A549 (cell line): Measurements from ENCODE around the gene RPL37. TPM values are rescaled to one million over a fixed set of nuclear protein-coding genes. Genes with fewer than 3 reads are reported as not detected.
A peak's percentile ranks its signal among the peaks of the same experiment; 100 is the strongest.

ENCODE experiments used
- ATAC-seq, 2 experiments: fragments of 200-7000 bp in 1 of 2; fragments of >200 bp in 1 of 2; cut with Nextera tagmentation in 1 of 2; cut with Tn5 transposase in 1 of 2; 3 replicates each; pipeline versions ENCODE4 v1.8.0 to v1.9.1; 2018 to 2020; ENCODE audit warnings: mild to moderate bottlenecking in 1 of 2, moderate library complexity in 1 of 2
- CTCF ChIA-PET: fragments of 300-600 bp; sonication (Branson Sonifier 250); formaldehyde crosslinking; extraction: SDS; loops from one replicate; lab custom pipeline; 2021; ENCODE audit warnings: antibody characterized with exemption, inconsistent platforms; lab: Yijun Ruan, JAX
- POLR2A ChIA-PET: fragments of 350-600 bp; formaldehyde crosslinking; extraction: SDS; loops from one replicate; lab custom pipeline; 2021; ENCODE audit warnings: antibody characterized with exemption, inconsistent platforms; lab: Yijun Ruan, JAX
- DNase-seq, 2 experiments: peaks; one replicate each; pipeline versions ENCODE4 v3.0.0 to v3.0.0-alpha.2; 2011 to 2016; ENCODE audit warnings: low read depth in 1 of 2, low spot score in 1 of 2
- FAIRE-seq: peaks from 2 replicates; lab custom pipeline; 2011; peaks lifted over from hg19 to GRCh38; lab: Jason Lieb, UNC
- H3K27ac ChIP-seq, 2 experiments: fragments of >200 bp; sonication (Bioruptor Twin); formaldehyde crosslinking; 3 replicates each; pipeline ENCODE4 v1.5.1; 2016 to 2017
- H3K4me1 ChIP-seq: fragments of >200 bp; sonication (Bioruptor Twin); formaldehyde crosslinking; 3 replicates; pipeline ENCODE4 v1.6.1; 2016
- H3K4me2 ChIP-seq: fragments of >200 bp; sonication (Bioruptor Twin); formaldehyde crosslinking; 3 replicates; pipeline ENCODE4 v1.6.1; 2016
- H3K4me3 ChIP-seq: fragments of >200 bp; sonication (Bioruptor Twin); formaldehyde crosslinking; 3 replicates; pipeline ENCODE4 v1.5.1; 2016
- H3K9me3 ChIP-seq: fragments of >200 bp; sonication (Bioruptor Twin); formaldehyde crosslinking; 3 replicates; pipeline ENCODE4 v1.6.1; 2016
- BHLHE40 ChIP-seq: IDR thresholded peaks from 2 replicates; pipeline ENCODE4 v1.6.1; 2012; ENCODE audit warnings: low read depth, low read length, inconsistent platforms
- CBX2 ChIP-seq: fragments of 200-600 bp; sonication (generic); IDR thresholded peaks from 2 replicates; pipeline ENCODE4 v1.6.1; 2016; ENCODE audit warnings: low read depth, mild to moderate bottlenecking, borderline replicate concordance
- CEBPB ChIP-seq, 2 experiments: fragments of >200 bp in 1 of 2; sonication (Bioruptor Twin) in 1 of 2; formaldehyde crosslinking in 1 of 2; IDR thresholded peaks; 2 replicates each; pipeline ENCODE4 v1.6.1; 2012 to 2016
- CHD2 ChIP-seq: fragments of 150-350 bp; IDR thresholded peaks from 2 replicates; pipeline ENCODE4 v1.6.1; 2014; ENCODE audit warnings: low read length; ENCODE audit not compliant: partially characterized antibody
- EHMT2 ChIP-seq: fragments of 200-600 bp; sonication (generic); IDR thresholded peaks from 2 replicates; pipeline ENCODE4 v1.6.1; 2016; ENCODE audit warnings: antibody characterized with exemption, low read depth, mild to moderate bottlenecking, moderate library complexity
- FOSB ChIP-seq: fragments of 250-450 bp; sonication (Bioruptor Pico); IDR thresholded peaks from 2 replicates; pipeline ENCODE4 v1.5.0; 2020; ENCODE audit warnings: mild to moderate bottlenecking, moderate library complexity
- HDAC2 ChIP-seq: fragments of 200-600 bp; sonication (generic); IDR thresholded peaks from 2 replicates; pipeline ENCODE4 v1.6.1; 2016
- HEYL ChIP-seq: fragments of 250-450 bp; sonication (Bioruptor Pico); IDR thresholded peaks from 2 replicates; pipeline ENCODE4 v1.8.0; 2021; ENCODE audit warnings: mild to moderate bottlenecking, moderate library complexity
- MYC ChIP-seq: IDR thresholded peaks from 2 replicates; pipeline ENCODE4 v1.6.1; 2012; ENCODE audit warnings: mild to moderate bottlenecking, inconsistent platforms, low read length, improper control_type of control experiment, borderline replicate concordance
- NFE2L2 ChIP-seq: fragments of 150-350 bp; conservative IDR thresholded peaks from 2 replicates; pipeline ENCODE4 v1.6.1; 2014; ENCODE audit warnings: low read length
- NPAS2 ChIP-seq: fragments of 250-450 bp; sonication (Bioruptor Pico); IDR thresholded peaks from 2 replicates; pipeline ENCODE4 v1.8.0; 2022; ENCODE audit warnings: mild to moderate bottlenecking, moderate library complexity, borderline replicate concordance
- NR3C1 ChIP-seq: fragments of >200 bp; sonication (Bioruptor Twin); formaldehyde crosslinking; IDR thresholded peaks from 3 replicates; pipeline ENCODE4 v1.6.1; 2017
- PHF8 ChIP-seq: fragments of 200-600 bp; sonication (generic); IDR thresholded peaks from 2 replicates; pipeline ENCODE4 v1.6.1; 2016; ENCODE audit warnings: low read depth, mild to moderate bottlenecking, antibody characterized with exemption, moderate library complexity, borderline replicate concordance
- RAD21 ChIP-seq, 2 experiments: fragments of >200 bp in 1 of 2; sonication (Bioruptor Twin) in 1 of 2; formaldehyde crosslinking in 1 of 2; IDR thresholded peaks in 1 of 2; conservative IDR thresholded peaks in 1 of 2; 2 replicates in 1 of 2; 3 replicates in 1 of 2; pipeline ENCODE4 v1.6.1; 2012 to 2018; ENCODE audit warnings: inconsistent platforms in 1 of 2
- RCOR1 ChIP-seq: fragments of 150-350 bp; IDR thresholded peaks from 2 replicates; pipeline ENCODE4 v1.6.1; 2014; ENCODE audit warnings: antibody characterized with exemption, low read length, low read depth
- SMC3 ChIP-seq: fragments of >200 bp; sonication (Bioruptor Twin); formaldehyde crosslinking; IDR thresholded peaks from 3 replicates; pipeline ENCODE4 v1.6.1; 2018; ENCODE audit warnings: inconsistent platforms
- SREBF2 ChIP-seq: fragments of 450-650 bp; IDR thresholded peaks from 2 replicates; pipeline ENCODE4 v1.6.1; 2014; ENCODE audit warnings: mild to moderate bottlenecking, moderate library complexity
- TFCP2L1 ChIP-seq: fragments of 250-450 bp; sonication (Bioruptor Pico); IDR thresholded peaks from 2 replicates; pipeline ENCODE4 v1.5.0; 2021; ENCODE audit warnings: mild to moderate bottlenecking
- WGBS: methylation state at CpG from one replicate; pipeline ENCODE4 v1.1.6; 2017; ENCODE audit errors: missing lambda C conversion rate; 5-methylcytosine and 5-hydroxymethylcytosine counted together
- polyA plus RNA-seq, 4 experiments: library from polyadenylated mRNA; depleted of rRNA in 3 of 4; stranded (reverse); fragments of >200 nt; fragmentation: RNase III in 1 of 4; extraction: RNeasy Plus Mini Kit Qiagen cat#74134 plus additional on column Dnase treatment in 1 of 4; gene quantifications; 2 replicates in 3 of 4; 3 replicates in 1 of 4; pipeline ENCODE4 v1.2.3, GENCODE V29; 2011 to 2017
- small RNA-seq, 6 experiments: library from RNA; depleted of rRNA; stranded (forward); fragments of <200 nt; gene quantifications; one replicate each; pipeline ENCODE3, GENCODE V24; 2012
- TF ChIP-seq, protein P1 (sequence below): IDR thresholded peaks from 2 replicates; pipeline ENCODE4 v1.6.1; 2012; ENCODE audit warnings: low read depth, borderline replicate concordance
- TF ChIP-seq, protein P2 (sequence below): fragments of >200 bp; sonication (Bioruptor Twin); formaldehyde crosslinking; IDR thresholded peaks from 3 replicates; pipeline ENCODE4 v1.5.1; 2016

The RPL37 gene
- polyA plus RNA-seq, 2 of the 4 experiments (the other 2 are of a cell fraction), result 2,762 to 4,402 TPM

DNA sequence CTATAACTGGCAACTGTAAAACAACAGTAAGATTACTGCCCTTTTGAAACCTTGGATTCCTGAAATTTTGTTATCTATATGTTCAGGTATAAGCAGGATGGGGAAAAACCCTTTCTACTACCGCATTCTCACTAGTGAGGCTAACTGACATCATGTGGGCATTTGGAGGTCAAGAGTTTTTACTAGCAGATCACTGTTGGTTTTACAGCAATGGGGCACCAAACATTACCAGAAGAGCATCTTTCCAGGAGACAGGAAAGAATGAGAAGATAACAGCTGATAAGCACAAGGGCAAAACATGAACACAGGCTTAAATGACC is 58.4 kb downstream of the RPL37 start:
- 70% methylated on average over 1 of the region's 1 CpG for WGBS
- Histone ChIP-seq H3K27ac (peak overlapping the region in 1 of 2 experiments; percentile 20; a peak in 1 of 6 replicates), H3K4me1 (peaks cover 37% of the 10 kb centered on the region), H3K4me2 (peak overlapping the region; percentile 59), H3K9me3 (no peaks in the 10 kb centered on the region), H3K4me3 (no peak overlapping the region)
- CTCF ChIA-PET, result no interaction called here
- no peak for FAIRE-seq
- TF ChIP-seq NPAS2 (CRISPR knock-in tag) (no peak), BHLHE40 (no peak), SREBF2 (no peak)
- TF ChIP-seq, protein P1, sequence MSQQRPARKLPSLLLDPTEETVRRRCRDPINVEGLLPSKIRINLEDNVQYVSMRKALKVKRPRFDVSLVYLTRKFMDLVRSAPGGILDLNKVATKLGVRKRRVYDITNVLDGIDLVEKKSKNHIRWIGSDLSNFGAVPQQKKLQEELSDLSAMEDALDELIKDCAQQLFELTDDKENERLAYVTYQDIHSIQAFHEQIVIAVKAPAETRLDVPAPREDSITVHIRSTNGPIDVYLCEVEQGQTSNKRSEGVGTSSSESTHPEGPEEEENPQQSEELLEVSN, result no peak
- no peak for DNase-seq
- POLR2A ChIA-PET, result no interaction called here
- ATAC-seq, result no peak

DNA sequence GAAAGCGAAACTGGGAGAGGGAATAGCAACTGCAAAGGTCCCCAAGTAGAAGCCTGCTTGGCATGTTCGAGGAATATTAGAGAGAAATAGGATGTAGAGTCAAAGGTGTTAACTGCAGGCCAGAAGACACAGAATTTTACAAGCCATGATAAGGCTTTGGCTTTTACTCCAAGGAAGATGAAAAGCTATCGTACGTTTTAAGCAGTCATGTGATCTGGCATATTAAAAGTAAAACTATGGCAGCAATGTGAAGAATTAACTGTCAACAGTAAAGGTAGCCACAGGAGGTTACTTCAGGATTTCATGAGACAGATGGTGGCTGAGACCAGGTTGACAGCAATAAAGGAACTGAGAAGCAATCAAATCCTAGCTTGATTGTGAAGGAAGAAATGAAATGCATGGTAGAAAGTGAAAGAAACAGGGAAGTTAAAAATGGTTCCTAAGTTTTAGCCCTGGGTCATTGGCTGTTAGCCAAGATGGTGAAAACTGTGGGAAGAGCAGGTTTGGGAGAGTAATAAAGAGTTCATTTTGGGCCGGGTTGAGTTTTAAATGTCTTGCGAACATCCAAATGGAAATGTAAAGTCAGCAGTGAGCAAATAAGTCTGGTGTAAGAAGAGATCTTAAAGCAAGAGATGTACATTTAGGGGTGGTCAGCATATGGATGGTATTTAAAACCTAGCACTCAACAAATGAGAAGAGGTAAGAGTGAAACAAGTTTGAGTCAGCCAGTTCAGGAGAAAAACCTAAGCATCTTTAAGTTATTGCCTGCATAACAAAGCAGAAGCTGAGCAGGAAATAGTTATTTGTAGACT is 59.0 kb downstream of the RPL37 start:
- FAIRE-seq, result no peak
- peaks cover 31% of the 10 kb centered on the region for H3K4me1 ChIP-seq
- no peak overlapping the region for H3K4me3 ChIP-seq
- ATAC-seq, result peak in 1 of 2 experiments; percentile 23; a peak in 3 of 6 replicates
- H3K27ac ChIP-seq, result peak overlapping the region in 1 of 2 experiments; percentile 20; a peak in 2 of 6 replicates
- TF ChIP-seq RCOR1 (no peak), MYC (no peak), HEYL (no peak), NFE2L2 (no peak), EHMT2 (no peak), HDAC2 (no peak), CEBPB (IDR thresholded peaks at IDR 0.05) (no peak), RAD21 (conservative IDR thresholded peaks at IDR 0.05 in 1 of 2, IDR thresholded peaks at IDR 0.05 in 1 of 2) (no peak), PHF8 (no peak), CHD2 (no peak), NR3C1 (no peak), NPAS2 (CRISPR knock-in tag) (no peak), TFCP2L1 (CRISPR knock-in tag) (no peak), FOSB (CRISPR knock-in tag) (no peak), BHLHE40 (no peak), CBX2 (no peak), SMC3 (no peak)
- TF ChIP-seq, protein P1, result no peak
- TF ChIP-seq, protein P2, sequence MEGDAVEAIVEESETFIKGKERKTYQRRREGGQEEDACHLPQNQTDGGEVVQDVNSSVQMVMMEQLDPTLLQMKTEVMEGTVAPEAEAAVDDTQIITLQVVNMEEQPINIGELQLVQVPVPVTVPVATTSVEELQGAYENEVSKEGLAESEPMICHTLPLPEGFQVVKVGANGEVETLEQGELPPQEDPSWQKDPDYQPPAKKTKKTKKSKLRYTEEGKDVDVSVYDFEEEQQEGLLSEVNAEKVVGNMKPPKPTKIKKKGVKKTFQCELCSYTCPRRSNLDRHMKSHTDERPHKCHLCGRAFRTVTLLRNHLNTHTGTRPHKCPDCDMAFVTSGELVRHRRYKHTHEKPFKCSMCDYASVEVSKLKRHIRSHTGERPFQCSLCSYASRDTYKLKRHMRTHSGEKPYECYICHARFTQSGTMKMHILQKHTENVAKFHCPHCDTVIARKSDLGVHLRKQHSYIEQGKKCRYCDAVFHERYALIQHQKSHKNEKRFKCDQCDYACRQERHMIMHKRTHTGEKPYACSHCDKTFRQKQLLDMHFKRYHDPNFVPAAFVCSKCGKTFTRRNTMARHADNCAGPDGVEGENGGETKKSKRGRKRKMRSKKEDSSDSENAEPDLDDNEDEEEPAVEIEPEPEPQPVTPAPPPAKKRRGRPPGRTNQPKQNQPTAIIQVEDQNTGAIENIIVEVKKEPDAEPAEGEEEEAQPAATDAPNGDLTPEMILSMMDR, result no peak
- POLR2A ChIA-PET, result interaction anchor here (1.4 kb wide), 1 partner anchor 23 kb away, joined by 4 read pairs; the partner anchor contains the start of gene PRKAA1
- H3K9me3 ChIP-seq, result no peaks in the 10 kb centered on the region
- CTCF ChIA-PET, result interaction anchor here (0.8 to 2.3 kb wide), 3 partner anchors 8 to 56 kb away, joined by 3 to 7 read pairs (median 3); no protein-coding TSS in a partner anchor
- peak overlapping the region; percentile 59 for H3K4me2 ChIP-seq
- no peak for DNase-seq
- 51% methylated on average over 6 of the region's 6 CpGs for WGBS

Small RNA genes lying within 50 kb of the gene (small RNA-seq; reads per million reads assigned to genes)
- 0 reads per million in 6 experiments for gene RF00191
- gene SNORD72, result 0.33 to 36.1 (median 5.0) reads per million in 6 experiments

Other genes starting within 250 kb of the RPL37 start
- gene PTGER4, start 155.3 kb downstream of the RPL37 start, polyA plus RNA-seq (2011; rRNA removed), result 0.89 and 0.90 TPM in 2 replicates
- 0.54 to 0.99 TPM (median 0.62 TPM) in 3 replicates for gene PTGER4, start 155.3 kb downstream of the RPL37 start, polyA plus RNA-seq (2017; fragmentation: RNase III; extraction: RNeasy Plus Mini Kit Qiagen cat#74134 plus additional on column Dnase treatment)
- 13.5 and 19.8 TPM in 2 replicates for gene TTC33, start 79.3 kb downstream of the RPL37 start, polyA plus RNA-seq (2011; rRNA removed)
- gene TTC33, start 79.3 kb downstream of the RPL37 start, polyA plus RNA-seq (2017; fragmentation: RNase III; extraction: RNeasy Plus Mini Kit Qiagen cat#74134 plus additional on column Dnase treatment), result 15.4 to 17.1 TPM (median 15.7 TPM) in 3 replicates
- gene PRKAA1, start 36.8 kb downstream of the RPL37 start, polyA plus RNA-seq (2011; rRNA removed), result 84.3 and 107 TPM in 2 replicates
- gene PRKAA1, start 36.8 kb downstream of the RPL37 start, polyA plus RNA-seq (2017; fragmentation: RNase III; extraction: RNeasy Plus Mini Kit Qiagen cat#74134 plus additional on column Dnase treatment), result 51.5 to 63.3 TPM (median 60.0 TPM) in 3 replicates
- gene CARD6, start 6.1 kb upstream of the RPL37 start, polyA plus RNA-seq (2011; rRNA removed), result 5.7 and 5.9 TPM in 2 replicates
- 3.3 to 5.7 TPM (median 5.2 TPM) in 3 replicates for gene CARD6, start 6.1 kb upstream of the RPL37 start, polyA plus RNA-seq (2017; fragmentation: RNase III; extraction: RNeasy Plus Mini Kit Qiagen cat#74134 plus additional on column Dnase treatment)
- gene C7, start 74.3 kb upstream of the RPL37 start, polyA plus RNA-seq (2011; rRNA removed), result 0.07 TPM in 1 of 2 replicates, not detected in the other
- not detected in 3 replicates for gene C7, start 74.3 kb upstream of the RPL37 start, polyA plus RNA-seq (2017; fragmentation: RNase III; extraction: RNeasy Plus Mini Kit Qiagen cat#74134 plus additional on column Dnase treatment)
- gene MROH2B, start 236.1 kb upstream of the RPL37 start, polyA plus RNA-seq (2011; rRNA removed), result not detected in 2 replicates
- gene MROH2B, start 236.1 kb upstream of the RPL37 start, polyA plus RNA-seq (2017; fragmentation: RNase III; extraction: RNeasy Plus Mini Kit Qiagen cat#74134 plus additional on column Dnase treatment), result not detected in 3 replicates